Testis (tissue), 5 donors: Measurements from ENCODE around the gene MYRFL. TPM values are rescaled to one million over a fixed set of nuclear protein-coding genes. Genes with fewer than 3 reads are reported as not detected.
A peak's percentile ranks its signal among the peaks of the same experiment; 100 is the strongest.
"Not testable (repeated sequence)": the region's sequence is repeated elsewhere in the genome, so short reads cannot be mapped to it uniquely, and the experiment has no call there.

ENCODE experiments used
- DNase-seq: peaks from one replicate; pipeline ENCODE4 v3.0.0-alpha.2; 2019
- H3K27ac ChIP-seq, 2 donors: fragments of 200-600 bp; sonication (generic); one replicate each; pipeline ENCODE4 v1.5.1; 2019
- H3K27me3 ChIP-seq: fragments of 200-600 bp; sonication (generic); one replicate; pipeline ENCODE4 v1.5.1; 2019
- H3K36me3 ChIP-seq: fragments of 200-600 bp; sonication (generic); one replicate; pipeline ENCODE4 v1.5.1; 2017; ENCODE audit warnings: low read depth; ENCODE audit errors: missing control alignments
- H3K4me1 ChIP-seq: fragments of 200-600 bp; sonication (generic); one replicate; pipeline ENCODE4 v1.5.1; 2019
- H3K4me3 ChIP-seq, 2 donors: fragments of 200-600 bp; sonication (generic); one replicate each; pipeline ENCODE4 v1.5.1; 2017 to 2019
- H3K9me3 ChIP-seq: fragments of 200-600 bp; sonication (generic); one replicate; pipeline ENCODE4 v1.5.1; 2017
- POLR2A ChIP-seq: fragments of 450-650 bp; IDR thresholded peaks from one replicate; pipeline ENCODE4 v1.6.1; 2017; ENCODE audit warnings: antibody characterized with exemption, mild to moderate bottlenecking, moderate library complexity
- WGBS, 2 donors: methylation state at CpG; one replicate each; pipeline ENCODE4 v1.1.5; 2018; 5-methylcytosine and 5-hydroxymethylcytosine counted together
- intact Hi-C: fragments of 100-400 bp; cut with DNase I; formaldehyde crosslinking; loops from one replicate; pipeline ENCODE4 v1.15.1; 2023; ENCODE audit warnings: low total_unique reads
- long read RNA-seq, 2 donors: transcript quantifications; one replicate each; lab custom pipeline, GENCODE V29; 2026
- polyA plus RNA-seq: library from polyadenylated mRNA; stranded (reverse); fragments of 350-450 nt; fragmentation: Illumina TruSeq; extraction: RNeasy Lipid Tissue Mini Kit (QIAGEN cat#74804); gene quantifications from one replicate; pipeline ENCODE4 v1.2.3, GENCODE V29; 2014; ENCODE audit warnings: low read depth, low replicate concordance; ENCODE audit not compliant: insufficient read depth
- total RNA-seq, 2 donors: library from RNA; depleted of rRNA; stranded (reverse); fragments of >200 nt; gene quantifications; one replicate each; pipeline ENCODE4 v1.2.3, GENCODE V29; 2016
- TF ChIP-seq, protein P1 (sequence below), 3 experiments: fragments of 450-650 bp in 2 of 3; fragments of 200-600 bp in 1 of 3; sonication (generic) in 1 of 3; IDR thresholded peaks; one replicate each; pipeline ENCODE4 v1.5.1; 2016 to 2019; ENCODE audit warnings: antibody characterized with exemption in 3 of 3, mild to moderate bottlenecking in 2 of 3, moderate library complexity in 1 of 3

The MYRFL gene
- total RNA-seq (1 to 10 TPM in 1 of 2 donors, under 1 TPM in 1; 0.87 to 1.0 TPM), polyA plus RNA-seq (8.0 TPM)
- long read RNA-seq, donor 1 = 0 reads
- long read RNA-seq, donor 2 = 0 reads

DNA sequence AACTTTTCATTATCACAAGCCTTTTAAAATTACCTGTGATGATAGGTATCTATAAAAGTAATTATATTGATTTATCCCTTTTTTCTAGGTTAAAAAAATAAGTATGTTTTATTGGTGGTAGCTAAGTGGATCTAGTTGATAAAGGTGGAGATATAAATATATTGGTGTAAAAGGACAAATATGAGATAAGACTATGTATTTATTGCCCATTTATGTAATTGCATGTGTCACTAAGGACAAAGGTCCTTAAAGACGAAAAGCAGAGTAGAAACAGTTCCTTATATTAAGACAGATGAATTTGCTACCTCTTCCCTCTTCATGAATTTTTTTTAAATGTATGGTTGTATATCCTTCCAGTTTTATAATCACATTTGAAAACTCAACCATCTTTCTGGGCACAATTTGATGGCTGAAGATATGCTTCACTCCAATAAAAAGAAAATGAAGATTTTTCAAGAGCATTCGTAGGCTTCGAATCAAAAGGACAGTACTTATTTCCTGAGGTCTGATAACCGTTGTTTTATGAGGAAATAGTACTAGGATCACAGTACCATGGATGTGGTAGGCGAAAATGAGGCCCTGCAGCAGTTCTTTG lies at the start of gene MYRFL:
Gene MYRFL, plus strand, starts transcription at position 262 of the 595 bp plus-strand sequence. Its CDS starts 291 bp downstream, at position 553.
- no peaks in the 10 kb centered on the region for H3K36me3 ChIP-seq
- no peaks in the 10 kb centered on the region for H3K4me1 ChIP-seq
- H3K9me3 ChIP-seq = no peaks in the 10 kb centered on the region
- no peaks in the 10 kb centered on the region for H3K27me3 ChIP-seq
- 76 to 86% methylated on average over 5 of the region's 5 CpGs for WGBS, 2 donors
- no peak for TF ChIP-seq POLR2A
- TF ChIP-seq, protein P1, sequence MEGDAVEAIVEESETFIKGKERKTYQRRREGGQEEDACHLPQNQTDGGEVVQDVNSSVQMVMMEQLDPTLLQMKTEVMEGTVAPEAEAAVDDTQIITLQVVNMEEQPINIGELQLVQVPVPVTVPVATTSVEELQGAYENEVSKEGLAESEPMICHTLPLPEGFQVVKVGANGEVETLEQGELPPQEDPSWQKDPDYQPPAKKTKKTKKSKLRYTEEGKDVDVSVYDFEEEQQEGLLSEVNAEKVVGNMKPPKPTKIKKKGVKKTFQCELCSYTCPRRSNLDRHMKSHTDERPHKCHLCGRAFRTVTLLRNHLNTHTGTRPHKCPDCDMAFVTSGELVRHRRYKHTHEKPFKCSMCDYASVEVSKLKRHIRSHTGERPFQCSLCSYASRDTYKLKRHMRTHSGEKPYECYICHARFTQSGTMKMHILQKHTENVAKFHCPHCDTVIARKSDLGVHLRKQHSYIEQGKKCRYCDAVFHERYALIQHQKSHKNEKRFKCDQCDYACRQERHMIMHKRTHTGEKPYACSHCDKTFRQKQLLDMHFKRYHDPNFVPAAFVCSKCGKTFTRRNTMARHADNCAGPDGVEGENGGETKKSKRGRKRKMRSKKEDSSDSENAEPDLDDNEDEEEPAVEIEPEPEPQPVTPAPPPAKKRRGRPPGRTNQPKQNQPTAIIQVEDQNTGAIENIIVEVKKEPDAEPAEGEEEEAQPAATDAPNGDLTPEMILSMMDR (IDR thresholded peaks at IDR 0.05) = no peak
- intact Hi-C loops = no loop called here
- no peak within 1 kb of the TSS for H3K27ac ChIP-seq
- no peak for DNase-seq
- no peak within 1 kb of the TSS for H3K4me3 ChIP-seq

DNA sequence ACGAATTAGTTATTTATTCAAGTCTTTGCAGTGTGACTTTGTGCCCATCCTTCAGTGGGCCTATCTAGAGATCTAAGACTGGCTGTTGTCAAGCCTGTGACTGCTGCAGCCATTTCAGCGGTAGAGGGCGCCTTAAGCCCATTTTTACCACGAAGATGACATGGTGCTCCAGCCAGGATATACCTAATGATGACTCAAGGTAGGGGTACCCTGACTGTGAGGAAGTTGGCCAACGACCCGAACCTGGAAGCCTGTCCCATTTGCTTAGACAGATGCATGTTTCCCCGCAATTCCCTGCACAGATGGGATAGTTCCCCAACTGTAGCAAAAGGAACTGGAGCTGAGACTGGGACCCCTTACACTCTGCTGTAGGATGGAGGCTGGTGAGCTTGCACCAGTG lies 45.1 kb upstream of the MYRFL start:
- peak; percentile 22 for DNase-seq
- no peaks in the 10 kb centered on the region for H3K9me3 ChIP-seq
- H3K36me3 ChIP-seq = no peaks in the 10 kb centered on the region
- WGBS, 2 donors = 72 to 73% methylated on average over 1 to 7 of the region's 7 CpGs
- no peaks in the 10 kb centered on the region for H3K27me3 ChIP-seq
- TF ChIP-seq, protein P1 (IDR thresholded peaks at IDR 0.05) = no peak
- TF ChIP-seq POLR2A = no peak
- H3K4me1 ChIP-seq = no peaks in the 10 kb centered on the region
- intact Hi-C loops = no loop called here
- H3K4me3 ChIP-seq = no peak overlapping the region
- no peak overlapping the region for H3K27ac ChIP-seq

DNA sequence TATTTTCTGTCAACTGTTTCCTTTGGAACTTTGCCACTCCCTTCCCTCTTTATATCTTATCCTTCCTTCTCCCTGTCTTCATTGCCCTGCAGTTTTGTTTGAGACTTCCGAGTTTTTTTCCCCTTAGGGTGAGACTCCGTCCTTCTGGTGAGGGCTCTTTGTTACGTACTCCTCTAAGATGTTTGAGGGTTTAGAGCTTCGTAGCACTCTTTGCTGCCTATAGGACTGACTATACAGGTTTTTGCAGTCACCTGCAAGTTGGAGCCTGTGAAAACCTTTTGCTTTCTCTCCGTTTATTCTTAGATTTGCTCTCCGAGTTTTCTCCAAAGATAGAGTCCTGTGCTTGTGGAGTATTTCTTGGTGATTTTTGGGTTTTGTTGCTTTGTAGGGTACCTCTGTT lies 41.7 kb upstream of the MYRFL start:
- 87 to 91% methylated on average over 6 of the region's 6 CpGs for WGBS, 2 donors
- Histone ChIP-seq H3K27me3 (no peaks in the 10 kb centered on the region), H3K4me3 (no peak overlapping the region), H3K36me3 (no peaks in the 10 kb centered on the region), H3K9me3 (no peaks in the 10 kb centered on the region), H3K4me1 (no peaks in the 10 kb centered on the region), H3K27ac (no peak overlapping the region)
- no peak for DNase-seq
- intact Hi-C loops = no loop called here
- TF ChIP-seq POLR2A = no peak
- TF ChIP-seq, protein P1 (IDR thresholded peaks at IDR 0.05) = no peak

DNA sequence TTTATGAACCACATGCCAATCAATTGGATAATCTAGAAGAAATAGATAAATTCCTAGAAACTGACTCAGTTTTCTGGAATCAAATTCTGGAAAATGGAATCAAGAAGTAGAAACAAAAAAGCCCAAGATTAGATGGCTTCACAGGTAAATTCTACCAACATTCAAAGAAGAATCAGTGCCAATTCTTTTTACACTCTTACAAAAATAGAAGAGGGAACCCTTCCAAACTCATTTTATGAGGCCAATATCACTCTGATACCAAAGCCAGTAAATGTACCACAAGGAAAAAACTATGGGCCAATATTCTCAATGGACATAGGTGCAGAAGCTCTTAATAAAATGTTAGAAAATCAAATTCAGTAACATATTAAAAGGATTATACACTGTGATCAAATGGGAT lies 35.7 kb upstream of the MYRFL start:
- no peak for DNase-seq
- no peaks in the 10 kb centered on the region for H3K4me1 ChIP-seq
- no peak overlapping the region for H3K27ac ChIP-seq
- no peak for TF ChIP-seq POLR2A
- TF ChIP-seq, protein P1 (IDR thresholded peaks at IDR 0.05) = no peak
- no peaks in the 10 kb centered on the region for H3K27me3 ChIP-seq
- intact Hi-C loops = no loop called here
- no peaks in the 10 kb centered on the region for H3K36me3 ChIP-seq
- no peaks in the 10 kb centered on the region for H3K9me3 ChIP-seq
- no peak overlapping the region for H3K4me3 ChIP-seq

DNA sequence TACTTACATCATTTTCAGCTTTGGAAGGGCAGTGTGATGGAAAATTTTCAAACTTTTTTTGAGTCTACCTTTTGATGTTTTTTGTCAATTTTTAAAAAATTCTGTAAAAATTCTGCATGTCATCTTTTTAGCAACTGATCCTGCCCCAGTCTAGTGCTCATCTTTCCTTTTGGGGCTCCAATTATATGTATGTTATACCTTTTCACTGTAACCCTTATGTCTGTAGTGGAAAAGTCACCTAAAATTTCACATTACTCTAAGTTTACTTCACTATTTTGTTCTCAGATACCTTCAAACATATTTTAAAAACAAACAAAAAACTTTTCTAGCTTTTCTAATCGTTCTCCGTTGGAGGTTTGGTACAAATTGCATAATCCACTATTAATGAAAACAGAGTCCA lies 32.5 kb upstream of the MYRFL start:
- 86 to 92% methylated on average over 2 of the region's 2 CpGs for WGBS, 2 donors
- DNase-seq = no peak
- intact Hi-C loops = no loop called here
- Histone ChIP-seq H3K36me3 (no peaks in the 10 kb centered on the region), H3K4me3 (no peak overlapping the region), H3K4me1 (no peaks in the 10 kb centered on the region), H3K27me3 (no peaks in the 10 kb centered on the region), H3K27ac (no peak overlapping the region), H3K9me3 (no peaks in the 10 kb centered on the region)
- TF ChIP-seq, protein P1 (IDR thresholded peaks at IDR 0.05) = no peak
- TF ChIP-seq POLR2A = no peak

DNA sequence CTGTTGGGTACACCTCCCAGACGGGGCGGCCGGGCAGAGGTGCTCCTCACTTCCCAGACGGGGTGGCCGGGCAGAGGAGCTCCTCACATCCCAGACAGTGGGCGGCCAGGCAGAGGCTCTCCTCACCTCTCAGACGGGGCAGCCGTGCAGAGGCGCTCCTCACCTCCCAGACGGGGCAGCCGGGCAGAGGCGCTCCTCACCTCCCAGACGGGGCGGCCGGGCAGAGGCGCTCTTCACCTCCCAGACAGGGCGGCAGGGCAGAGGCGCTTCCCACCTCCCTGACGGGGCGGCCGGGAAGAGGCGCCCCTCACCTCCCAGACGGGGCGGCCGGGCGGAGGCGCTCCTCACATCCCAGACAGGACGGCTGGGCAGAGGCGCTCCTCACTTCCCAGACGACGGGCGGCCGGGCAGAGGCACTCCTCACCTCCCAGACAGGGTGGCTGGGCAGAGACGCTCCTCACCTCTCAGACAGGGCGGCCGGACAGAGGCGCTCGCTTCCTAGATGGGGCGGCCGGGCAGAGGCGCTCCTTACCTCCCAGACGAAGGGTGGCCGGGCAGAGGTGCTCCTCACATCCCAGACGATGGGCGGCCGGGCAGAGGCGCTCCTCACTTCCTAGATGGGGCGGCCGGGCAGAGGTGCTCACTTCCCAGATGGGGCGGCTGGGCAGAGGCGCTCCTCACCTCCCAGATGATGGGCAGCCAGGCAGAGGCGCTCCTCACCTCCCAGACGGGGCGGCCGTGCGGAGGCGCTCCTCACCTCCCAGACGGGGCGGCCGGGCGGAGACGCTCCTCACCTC lies 17.7 kb upstream of the MYRFL start:
- intact Hi-C loops, H3K9me3 ChIP-seq: not testable (repeated sequence)

More for the DNA sequence above, 17.7 kb upstream of the MYRFL start:
- H3K36me3 ChIP-seq, H3K27ac ChIP-seq, H3K4me1 ChIP-seq, DNase-seq, H3K4me3 ChIP-seq, H3K27me3 ChIP-seq: not testable (repeated sequence)
- 91 to 95% methylated on average over 49 to 62 of the region's 62 CpGs for WGBS, 2 donors
